ENCODE data around the gene BARHL1. TPM values are rescaled to one million over a fixed set of nuclear protein-coding genes. Genes with fewer than 3 reads are reported as not detected.

BARHL1 gene
- total and polyA plus RNA-seq, 2 of the 4 experiments (the other 2 are of a cell fraction) = not detected

GRCh38 chr9:132597073-132597775, 14.8 kb downstream of the BARHL1 start:
- Histone ChIP-seq H4K91ac (ENCODE audit: insufficient read depth, low read depth, low read length) (no peak overlapping the region), H3K9me3 (ENCODE audit: control insufficient read depth, insufficient read depth, low read length) (no peaks in the 10 kb centered on the region), H2BK5ac (ENCODE audit: low read depth, low read length, poor library complexity, severe bottlenecking) (no peak overlapping the region), H3K4me3 (ENCODE audit: insufficient read depth, low read depth, low read length) (no peak overlapping the region), H3K56ac (ENCODE audit: extremely low read depth, insufficient read depth, low read length) (no peak overlapping the region), H3K4ac (ENCODE audit: low read depth, low read length) (no peak overlapping the region), H2AK5ac (ENCODE audit: low read depth, low read length) (no peak overlapping the region), H3K9me1 (ENCODE audit: insufficient read depth, low read length) (peaks cover 20% of the 10 kb centered on the region; the same call in 1 of the 2 replicates), H3K9ac (ENCODE audit: low read depth, low read length) (no peak overlapping the region), H4K5ac (ENCODE audit: low read depth, low read length) (no peak overlapping the region), H3K4me2 (ENCODE audit: low read depth, low read length) (no peak overlapping the region), H2AK9ac (replicated peaks; ENCODE audit: low read depth, low read length, poor library complexity) (no peak overlapping the region), H4K8ac (ENCODE audit: low read depth in 2 of 2, low read length in 2 of 2) (no peak overlapping the region), H3K79me1 (ENCODE audit: low read depth in 1 of 2, low read length in 2 of 2) (no peaks in the 10 kb centered on the region; a peak in 1 of 4 replicates), H3K4me1 (ENCODE audit: control insufficient read depth, insufficient read depth, low read length) (peaks cover 2% of the 10 kb centered on the region; the same call in 1 of the 2 replicates), H4K20me1 (ENCODE audit: insufficient read depth, low read length) (peaks cover 7% of the 10 kb centered on the region), H2BK15ac (ENCODE audit: low read depth, low read length) (no peak overlapping the region), H3K18ac (ENCODE audit: low read depth, low read length) (no peak overlapping the region), H3K14ac (replicated peaks; ENCODE audit: low read depth, low read length) (no peak overlapping the region), H2BK20ac (ENCODE audit: low read depth, low read length) (no peak overlapping the region), H2AFZ (replicated peaks; ENCODE audit: low read length, poor library complexity) (no peak overlapping the region), H3K36me3 (ENCODE audit: control insufficient read depth, insufficient read depth, low read length) (peaks cover 21% of the 10 kb centered on the region), H3K23ac (ENCODE audit: low read depth, low read length) (no peak overlapping the region), H3K27ac (ENCODE audit: insufficient read depth, low read length) (no peak overlapping the region), H3K27me3 (ENCODE audit: control insufficient read depth, insufficient read depth, low read length) (peaks cover under 1% of the 10 kb centered on the region; the same call in 1 of the 2 replicates), H2BK120ac (ENCODE audit: low read depth, low read length) (no peak overlapping the region)
- WGBS, 2 experiments (ENCODE audit: extremely low coverage in 2 of 2, insufficient read length in 1 of 2) = 98% methylated on average over 7 of the region's 16 CpGs; no CpG with 5 or more reads in 1 of the 2 experiments
- no peak for ATAC-seq (ENCODE audit: low read depth)
- no TSS peak for BruUV-seq (replicated peaks)
- intact Hi-C loops (cut with micrococcal nuclease) (no loop called here), in situ Hi-C loops (cut with MboI; ENCODE audit: low sequenced_read_pairs) (no loop called here), dilution Hi-C loops (cut with HindIII; ENCODE audit: low sequenced_read_pairs, unreplicated experiment) (no loop called here)
- TF ChIP-seq, protein P1, sequence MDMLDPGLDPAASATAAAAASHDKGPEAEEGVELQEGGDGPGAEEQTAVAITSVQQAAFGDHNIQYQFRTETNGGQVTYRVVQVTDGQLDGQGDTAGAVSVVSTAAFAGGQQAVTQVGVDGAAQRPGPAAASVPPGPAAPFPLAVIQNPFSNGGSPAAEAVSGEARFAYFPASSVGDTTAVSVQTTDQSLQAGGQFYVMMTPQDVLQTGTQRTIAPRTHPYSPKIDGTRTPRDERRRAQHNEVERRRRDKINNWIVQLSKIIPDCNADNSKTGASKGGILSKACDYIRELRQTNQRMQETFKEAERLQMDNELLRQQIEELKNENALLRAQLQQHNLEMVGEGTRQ (IDR thresholded peaks at IDR 0.05; ENCODE audit: low read depth, low read length) = no peak
- ChIA-PET CTCF (interaction anchor here (0.6 kb wide), 1 partner anchor 29 kb away, joined by 5 read pairs; no protein-coding TSS in a partner anchor), POLR2A (ENCODE audit: unreplicated experiment) (no interaction called here)
- no peak for DNase-seq

Data from IMR-90 (cell line).